GM23338 (cell line): ENCODE results near the gene AKNA. TPM values are rescaled to one million over a fixed set of nuclear protein-coding genes. Genes with fewer than 3 reads are reported as not detected.
A peak's percentile ranks its signal among the peaks of the same experiment; 100 is the strongest.

Experiments
- ATAC-seq: fragments of 200-7000 bp; cut with Tn5 transposase; 3 replicates; pipeline ENCODE4 v1.9.1; 2020
- DNase-seq: peaks from one replicate; pipeline ENCODE4 v3.0.0-alpha.2; 2015; ENCODE audit warnings: low spot score
- H2AFZ ChIP-seq: fragments of 200-600 bp; sonication (generic); 2 replicates; pipeline ENCODE4 v1.8.0; 2016; ENCODE audit warnings: antibody characterized with exemption, mild to moderate bottlenecking, moderate library complexity
- H3F3A ChIP-seq: fragments of 200-600 bp; sonication (generic); replicated peaks from 2 replicates; pipeline ENCODE4 v1.8.0; 2017; ENCODE audit warnings: antibody characterized with exemption, mixed run types, low read depth
- H3K27ac ChIP-seq: fragments of 200-600 bp; sonication (generic); 2 replicates; pipeline ENCODE4 v1.6.1; 2016; ENCODE audit warnings: low read depth
- H3K27me3 ChIP-seq: fragments of 200-600 bp; sonication (generic); 2 replicates; pipeline ENCODE4 v1.8.0; 2016; ENCODE audit warnings: mild to moderate bottlenecking, mixed run types, moderate library complexity; ENCODE audit not compliant: insufficient read depth
- H3K36me3 ChIP-seq: fragments of 200-600 bp; sonication (generic); 2 replicates; pipeline ENCODE4 v1.8.0; 2016; ENCODE audit warnings: mild to moderate bottlenecking; ENCODE audit not compliant: insufficient read depth
- H3K4me1 ChIP-seq: fragments of 200-600 bp; sonication (generic); 2 replicates; pipeline ENCODE4 v1.8.0; 2016; ENCODE audit warnings: mild to moderate bottlenecking, moderate library complexity; ENCODE audit not compliant: insufficient read depth
- H3K4me2 ChIP-seq: fragments of 200-600 bp; sonication (generic); 2 replicates; pipeline ENCODE4 v1.7.1; 2017; ENCODE audit warnings: mixed run types
- H3K4me3 ChIP-seq: fragments of 200-600 bp; sonication (generic); 2 replicates; pipeline ENCODE4 v1.6.1; 2016; ENCODE audit warnings: mixed run types
- H3K79me2 ChIP-seq: fragments of 200-600 bp; sonication (generic); replicated peaks from 2 replicates; pipeline ENCODE4 v1.8.0; 2017; ENCODE audit warnings: mild to moderate bottlenecking; ENCODE audit not compliant: insufficient read depth
- H3K9me2 ChIP-seq: fragments of 200-600 bp; sonication (generic); 2 replicates; pipeline ENCODE4 v1.8.0; 2017; ENCODE audit not compliant: insufficient read depth
- H4K20me1 ChIP-seq: fragments of 200-600 bp; sonication (generic); replicated peaks from 2 replicates; pipeline ENCODE4 v1.8.0; 2017; ENCODE audit warnings: mild to moderate bottlenecking; ENCODE audit not compliant: insufficient read depth
- H3K27ac Mint-ChIP-seq: 2 replicates; pipeline ENCODE4 v1.8.0; 2020; ENCODE audit warnings: inconsistent platforms, mild to moderate bottlenecking, moderate library complexity, mixed read lengths
- H3K27me3 Mint-ChIP-seq: 3 replicates; pipeline ENCODE4 v1.8.0; 2022; ENCODE audit warnings: low read depth, mild to moderate bottlenecking, moderate library complexity, mixed read lengths, inconsistent platforms; ENCODE audit not compliant: insufficient read depth, poor library complexity
- H3K36me3 Mint-ChIP-seq: 3 replicates; pipeline ENCODE4 v1.8.0; 2021; ENCODE audit warnings: low read depth, mild to moderate bottlenecking, inconsistent platforms, moderate library complexity, mixed read lengths
- H3K4me1 Mint-ChIP-seq: 3 replicates; pipeline ENCODE4 v1.8.0; 2020; ENCODE audit warnings: mild to moderate bottlenecking, inconsistent platforms, mixed read lengths
- H3K4me3 Mint-ChIP-seq: 3 replicates; pipeline ENCODE4 v1.8.0; 2021; ENCODE audit warnings: moderate library complexity, mild to moderate bottlenecking, inconsistent platforms, mixed read lengths
- H3K9me3 Mint-ChIP-seq: 3 replicates; pipeline ENCODE4 v1.8.0; 2020; ENCODE audit warnings: moderate library complexity, mild to moderate bottlenecking, inconsistent platforms, mixed read lengths
- CREB1 ChIP-seq: fragments of 250-450 bp; sonication (Bioruptor Pico); IDR thresholded peaks from 2 replicates; pipeline ENCODE4 v1.5.0; 2020; ENCODE audit warnings: low read depth, mild to moderate bottlenecking, moderate library complexity
- EZH2 ChIP-seq: fragments of 200-600 bp; sonication (generic); IDR thresholded peaks from one replicate; pipeline ENCODE4 v1.8.0; 2017; ENCODE audit warnings: antibody characterized with exemption, mild to moderate bottlenecking, low read depth; ENCODE audit not compliant: unreplicated experiment
- EZH2phosphoT487 ChIP-seq: fragments of 200-600 bp; sonication (generic); IDR thresholded peaks from one replicate; pipeline ENCODE4 v1.8.1; 2018; ENCODE audit warnings: antibody characterized with exemption; ENCODE audit not compliant: unreplicated experiment
- JUNB ChIP-seq: IDR thresholded peaks from one replicate; pipeline ENCODE4 v1.6.1; 2016; ENCODE audit warnings: antibody characterized with exemption; ENCODE audit not compliant: unreplicated experiment
- NANOG ChIP-seq: IDR thresholded peaks from 2 replicates; pipeline ENCODE4 v1.6.1; 2016; ENCODE audit warnings: antibody characterized with exemption, borderline replicate concordance
- POLR2AphosphoS5 ChIP-seq: IDR thresholded peaks from 2 replicates; pipeline ENCODE4 v1.6.1; 2016; ENCODE audit warnings: antibody characterized with exemption, low read depth
- STAT1 ChIP-seq: IDR thresholded peaks from one replicate; pipeline ENCODE4 v1.6.1; 2016; ENCODE audit warnings: antibody characterized with exemption; ENCODE audit not compliant: unreplicated experiment
- ZNF114 ChIP-seq: fragments of 250-450 bp; sonication (Bioruptor Pico); IDR thresholded peaks from 2 replicates; pipeline ENCODE4 v1.5.0; 2020; ENCODE audit warnings: mild to moderate bottlenecking, moderate library complexity
- ZNF331 ChIP-seq: fragments of 250-450 bp; sonication (Bioruptor Pico); IDR thresholded peaks from 2 replicates; pipeline ENCODE4 v1.5.0; 2020; ENCODE audit warnings: low read depth, mild to moderate bottlenecking, moderate library complexity
- ZNF462 ChIP-seq: fragments of 250-450 bp; sonication (Bioruptor Pico); IDR thresholded peaks from 2 replicates; pipeline ENCODE4 v1.5.0; 2020; ENCODE audit warnings: mild to moderate bottlenecking, moderate library complexity
- polyA plus RNA-seq: library from polyadenylated mRNA; unstranded; fragments of >200 nt; fragmentation: Nextera tagmentation; extraction: Ambion mirVana; gene quantifications from 2 replicates; pipeline ENCODE4 v1.2.1, GENCODE V29; 2016
- total RNA-seq: library from RNA; depleted of rRNA; stranded (reverse); fragments of >200 nt; shearing (Covaris generic); gene quantifications from 2 replicates; pipeline ENCODE4 v1.2.3, GENCODE V29; 2014
- TF ChIP-seq, protein P1 (sequence below): IDR thresholded peaks from one replicate; pipeline ENCODE4 v1.6.1; 2018; ENCODE audit warnings: antibody characterized with exemption; ENCODE audit not compliant: unreplicated experiment
- TF ChIP-seq, protein P2 (sequence below): IDR thresholded peaks from 2 replicates; pipeline ENCODE4 v1.6.1; 2016; ENCODE audit warnings: antibody characterized with exemption
- TF ChIP-seq, protein P3 (sequence below), 2 experiments: fragments of 200-600 bp in 1 of 2; sonication (generic) in 1 of 2; conservative IDR thresholded peaks; 2 replicates each; pipeline versions ENCODE4 v1.5.1 to v1.6.1; 2016 to 2017; ENCODE audit warnings: antibody characterized with exemption in 2 of 2, low read depth in 2 of 2, mild to moderate bottlenecking in 2 of 2, moderate library complexity in 1 of 2

Gene AKNA
- total and polyA plus RNA-seq, 2 experiments from 2014 or later = 9.0 to 28.1 TPM

DNA sequence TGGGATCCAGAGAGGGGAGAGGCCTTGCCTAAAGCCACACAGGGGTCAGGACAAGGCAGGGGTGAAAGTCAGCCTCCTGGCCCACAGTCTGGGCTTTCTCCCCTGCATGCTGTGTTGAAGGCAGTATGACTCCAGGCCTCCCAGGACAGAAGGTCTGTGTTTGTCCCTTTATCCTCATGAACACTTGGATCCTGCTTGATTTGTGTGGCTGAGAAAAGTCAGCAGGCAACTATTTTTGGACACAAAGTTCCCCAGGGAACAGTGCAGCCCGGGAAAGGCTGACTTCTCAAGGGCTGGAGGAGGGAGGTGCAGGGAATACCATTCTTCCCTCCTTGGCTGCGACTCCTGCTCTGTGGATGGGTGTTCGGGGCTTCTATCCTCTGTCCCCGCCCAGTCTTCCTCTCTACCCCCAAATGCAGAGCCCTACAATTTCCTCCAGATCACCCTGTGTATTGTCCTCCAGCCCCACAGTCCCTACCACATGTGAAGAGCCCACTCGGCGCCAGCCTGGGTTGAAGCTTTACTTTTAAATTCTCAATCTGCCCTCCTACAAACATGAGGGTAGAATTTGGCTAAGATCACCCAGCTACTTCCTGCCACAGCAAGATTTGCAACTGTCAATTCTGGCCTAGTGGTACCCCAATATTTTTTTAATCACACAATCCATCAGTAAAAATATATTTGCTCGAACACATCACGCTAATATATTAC lies 4.1 kb downstream of the AKNA start:
- no peak for TF ChIP-seq ZNF331
- TF ChIP-seq, protein P1, sequence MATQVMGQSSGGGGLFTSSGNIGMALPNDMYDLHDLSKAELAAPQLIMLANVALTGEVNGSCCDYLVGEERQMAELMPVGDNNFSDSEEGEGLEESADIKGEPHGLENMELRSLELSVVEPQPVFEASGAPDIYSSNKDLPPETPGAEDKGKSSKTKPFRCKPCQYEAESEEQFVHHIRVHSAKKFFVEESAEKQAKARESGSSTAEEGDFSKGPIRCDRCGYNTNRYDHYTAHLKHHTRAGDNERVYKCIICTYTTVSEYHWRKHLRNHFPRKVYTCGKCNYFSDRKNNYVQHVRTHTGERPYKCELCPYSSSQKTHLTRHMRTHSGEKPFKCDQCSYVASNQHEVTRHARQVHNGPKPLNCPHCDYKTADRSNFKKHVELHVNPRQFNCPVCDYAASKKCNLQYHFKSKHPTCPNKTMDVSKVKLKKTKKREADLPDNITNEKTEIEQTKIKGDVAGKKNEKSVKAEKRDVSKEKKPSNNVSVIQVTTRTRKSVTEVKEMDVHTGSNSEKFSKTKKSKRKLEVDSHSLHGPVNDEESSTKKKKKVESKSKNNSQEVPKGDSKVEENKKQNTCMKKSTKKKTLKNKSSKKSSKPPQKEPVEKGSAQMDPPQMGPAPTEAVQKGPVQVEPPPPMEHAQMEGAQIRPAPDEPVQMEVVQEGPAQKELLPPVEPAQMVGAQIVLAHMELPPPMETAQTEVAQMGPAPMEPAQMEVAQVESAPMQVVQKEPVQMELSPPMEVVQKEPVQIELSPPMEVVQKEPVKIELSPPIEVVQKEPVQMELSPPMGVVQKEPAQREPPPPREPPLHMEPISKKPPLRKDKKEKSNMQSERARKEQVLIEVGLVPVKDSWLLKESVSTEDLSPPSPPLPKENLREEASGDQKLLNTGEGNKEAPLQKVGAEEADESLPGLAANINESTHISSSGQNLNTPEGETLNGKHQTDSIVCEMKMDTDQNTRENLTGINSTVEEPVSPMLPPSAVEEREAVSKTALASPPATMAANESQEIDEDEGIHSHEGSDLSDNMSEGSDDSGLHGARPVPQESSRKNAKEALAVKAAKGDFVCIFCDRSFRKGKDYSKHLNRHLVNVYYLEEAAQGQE = no peak
- TF ChIP-seq JUNB = no peak
- no peak for TF ChIP-seq EZH2phosphoT487
- TF ChIP-seq ZNF114 (CRISPR knock-in tag) = no peak
- no peak for TF ChIP-seq CREB1 (CRISPR knock-in tag)
- no peak for TF ChIP-seq POLR2AphosphoS5
- TF ChIP-seq NANOG = no peak
- TF ChIP-seq, protein P2, sequence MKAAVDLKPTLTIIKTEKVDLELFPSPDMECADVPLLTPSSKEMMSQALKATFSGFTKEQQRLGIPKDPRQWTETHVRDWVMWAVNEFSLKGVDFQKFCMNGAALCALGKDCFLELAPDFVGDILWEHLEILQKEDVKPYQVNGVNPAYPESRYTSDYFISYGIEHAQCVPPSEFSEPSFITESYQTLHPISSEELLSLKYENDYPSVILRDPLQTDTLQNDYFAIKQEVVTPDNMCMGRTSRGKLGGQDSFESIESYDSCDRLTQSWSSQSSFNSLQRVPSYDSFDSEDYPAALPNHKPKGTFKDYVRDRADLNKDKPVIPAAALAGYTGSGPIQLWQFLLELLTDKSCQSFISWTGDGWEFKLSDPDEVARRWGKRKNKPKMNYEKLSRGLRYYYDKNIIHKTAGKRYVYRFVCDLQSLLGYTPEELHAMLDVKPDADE = no peak
- TF ChIP-seq STAT1 = no peak
- TF ChIP-seq EZH2 = no peak
- TF ChIP-seq, protein P3, sequence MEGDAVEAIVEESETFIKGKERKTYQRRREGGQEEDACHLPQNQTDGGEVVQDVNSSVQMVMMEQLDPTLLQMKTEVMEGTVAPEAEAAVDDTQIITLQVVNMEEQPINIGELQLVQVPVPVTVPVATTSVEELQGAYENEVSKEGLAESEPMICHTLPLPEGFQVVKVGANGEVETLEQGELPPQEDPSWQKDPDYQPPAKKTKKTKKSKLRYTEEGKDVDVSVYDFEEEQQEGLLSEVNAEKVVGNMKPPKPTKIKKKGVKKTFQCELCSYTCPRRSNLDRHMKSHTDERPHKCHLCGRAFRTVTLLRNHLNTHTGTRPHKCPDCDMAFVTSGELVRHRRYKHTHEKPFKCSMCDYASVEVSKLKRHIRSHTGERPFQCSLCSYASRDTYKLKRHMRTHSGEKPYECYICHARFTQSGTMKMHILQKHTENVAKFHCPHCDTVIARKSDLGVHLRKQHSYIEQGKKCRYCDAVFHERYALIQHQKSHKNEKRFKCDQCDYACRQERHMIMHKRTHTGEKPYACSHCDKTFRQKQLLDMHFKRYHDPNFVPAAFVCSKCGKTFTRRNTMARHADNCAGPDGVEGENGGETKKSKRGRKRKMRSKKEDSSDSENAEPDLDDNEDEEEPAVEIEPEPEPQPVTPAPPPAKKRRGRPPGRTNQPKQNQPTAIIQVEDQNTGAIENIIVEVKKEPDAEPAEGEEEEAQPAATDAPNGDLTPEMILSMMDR (conservative IDR thresholded peaks at IDR 0.05; ENCODE audit: low read depth in 2 of 2) = no peak
- no peak for TF ChIP-seq ZNF462 (CRISPR knock-in tag)
- no peaks in the 10 kb centered on the region for H3K36me3 ChIP-seq
- peak overlapping the region; percentile 11; the same call in 1 of the 3 replicates for H3K4me3 Mint-ChIP-seq
- H3K27me3 ChIP-seq = no peaks in the 10 kb centered on the region
- no peaks in the 10 kb centered on the region for H4K20me1 ChIP-seq
- H3K4me3 ChIP-seq = no peak overlapping the region; the same call in 1 of the 2 replicates
- no peaks in the 10 kb centered on the region for H3K9me2 ChIP-seq
- H2AFZ ChIP-seq = no peak overlapping the region
- peak overlapping the region; percentile 79; the same call in 1 of the 2 replicates for H3K27ac ChIP-seq
- H3K4me2 ChIP-seq = peak overlapping the region; percentile 68
- peaks cover 63% of the 10 kb centered on the region for H3K4me1 ChIP-seq
- H3K4me1 Mint-ChIP-seq = peaks cover 74% of the 10 kb centered on the region
- H3F3A ChIP-seq = peaks cover 8% of the 10 kb centered on the region; the same call in 1 of the 2 replicates
- no peak for DNase-seq
- peak overlapping the region; percentile 37; the same call in 1 of the 2 replicates for H3K27ac Mint-ChIP-seq
- peaks cover 14% of the 10 kb centered on the region for H3K36me3 Mint-ChIP-seq
- no peak; the same call in 2 of the 3 replicates for ATAC-seq
- H3K9me3 Mint-ChIP-seq = no peaks in the 10 kb centered on the region
- no peaks in the 10 kb centered on the region; the same call in 1 of the 2 replicates for H3K79me2 ChIP-seq
- H3K27me3 Mint-ChIP-seq = peaks cover 19% of the 10 kb centered on the region
